Parathyroid adenoma (tissue), 2 donors: ENCODE data around the gene FIGN.

ENCODE experiments used
- H2AFZ ChIP-seq: fragments of 300-600 bp; sonication (generic); one replicate; pipeline ENCODE4 v1.7.0; 2017; ENCODE audit warnings: antibody characterized with exemption, mild to moderate bottlenecking
- H3K27ac ChIP-seq: fragments of 300-600 bp; sonication (generic); one replicate; pipeline ENCODE4 v1.7.0; 2017
- H3K27me3 ChIP-seq: fragments of 300-600 bp; sonication (generic); one replicate; pipeline ENCODE4 v1.7.0; 2017; ENCODE audit warnings: low read length; ENCODE audit not compliant: control insufficient read depth, insufficient read depth
- H3K36me3 ChIP-seq: fragments of 300-600 bp; sonication (generic); one replicate; pipeline ENCODE4 v1.7.0; 2017; ENCODE audit warnings: low read length; ENCODE audit not compliant: control insufficient read depth, insufficient read depth
- H3K4me1 ChIP-seq: fragments of 300-600 bp; sonication (generic); one replicate; pipeline ENCODE4 v1.7.0; 2017; ENCODE audit warnings: control low read depth
- H3K4me2 ChIP-seq: fragments of 300-600 bp; sonication (generic); one replicate; pipeline ENCODE4 v1.7.0; 2017; ENCODE audit warnings: low read length
- H3K4me3 ChIP-seq: fragments of 300-600 bp; sonication (generic); one replicate; pipeline ENCODE4 v1.7.0; 2017; ENCODE audit warnings: low read depth, low read length
- H3K79me2 ChIP-seq: fragments of 300-600 bp; sonication (generic); one replicate; pipeline ENCODE4 v1.7.0; 2017; ENCODE audit warnings: control low read depth
- H3K9ac ChIP-seq: fragments of 300-600 bp; sonication (generic); one replicate; pipeline ENCODE4 v1.7.0; 2017; ENCODE audit warnings: mild to moderate bottlenecking
- H3K9me3 ChIP-seq: fragments of 300-600 bp; sonication (generic); one replicate; pipeline ENCODE4 v1.7.0; 2017; ENCODE audit warnings: low read length; ENCODE audit not compliant: control insufficient read depth
- TF ChIP-seq, protein P1 (sequence below): fragments of 300-600 bp; sonication (generic); IDR thresholded peaks from one replicate; pipeline ENCODE4 v1.7.0; 2017; ENCODE audit warnings: antibody characterized with exemption, mild to moderate bottlenecking
- donor health status: primary hyperparathyroidism.

The FIGN gene

DNA sequence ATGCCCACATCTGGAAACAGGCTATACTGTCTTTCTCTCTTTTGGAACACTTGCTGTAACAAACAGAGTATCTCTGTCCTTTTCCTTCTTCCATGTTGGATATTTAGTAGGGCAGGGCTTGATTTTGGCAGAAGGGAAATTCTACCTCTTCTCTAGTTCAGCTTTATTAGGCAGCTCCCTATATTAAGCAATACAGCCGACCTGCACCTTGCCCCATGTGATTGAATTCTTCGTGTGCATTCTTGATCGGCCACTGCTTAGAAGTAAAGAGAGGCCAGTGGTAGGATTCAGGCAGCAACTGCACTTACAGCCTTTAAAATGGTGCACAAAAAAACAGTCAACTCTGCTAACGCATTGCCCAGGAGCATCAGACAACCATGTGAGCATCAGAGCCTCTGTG is 31.3 kb upstream of the FIGN start:
- Histone ChIP-seq H3K27ac (no peak overlapping the region), H3K27me3 (no peaks in the 10 kb centered on the region), H2AFZ (no peak overlapping the region), H3K9me3 (no peaks in the 10 kb centered on the region), H3K36me3 (no peaks in the 10 kb centered on the region), H3K4me3 (no peak overlapping the region), H3K9ac (no peak overlapping the region), H3K4me1 (no peaks in the 10 kb centered on the region), H3K79me2 (no peaks in the 10 kb centered on the region), H3K4me2 (no peak overlapping the region)
- TF ChIP-seq, protein P1, sequence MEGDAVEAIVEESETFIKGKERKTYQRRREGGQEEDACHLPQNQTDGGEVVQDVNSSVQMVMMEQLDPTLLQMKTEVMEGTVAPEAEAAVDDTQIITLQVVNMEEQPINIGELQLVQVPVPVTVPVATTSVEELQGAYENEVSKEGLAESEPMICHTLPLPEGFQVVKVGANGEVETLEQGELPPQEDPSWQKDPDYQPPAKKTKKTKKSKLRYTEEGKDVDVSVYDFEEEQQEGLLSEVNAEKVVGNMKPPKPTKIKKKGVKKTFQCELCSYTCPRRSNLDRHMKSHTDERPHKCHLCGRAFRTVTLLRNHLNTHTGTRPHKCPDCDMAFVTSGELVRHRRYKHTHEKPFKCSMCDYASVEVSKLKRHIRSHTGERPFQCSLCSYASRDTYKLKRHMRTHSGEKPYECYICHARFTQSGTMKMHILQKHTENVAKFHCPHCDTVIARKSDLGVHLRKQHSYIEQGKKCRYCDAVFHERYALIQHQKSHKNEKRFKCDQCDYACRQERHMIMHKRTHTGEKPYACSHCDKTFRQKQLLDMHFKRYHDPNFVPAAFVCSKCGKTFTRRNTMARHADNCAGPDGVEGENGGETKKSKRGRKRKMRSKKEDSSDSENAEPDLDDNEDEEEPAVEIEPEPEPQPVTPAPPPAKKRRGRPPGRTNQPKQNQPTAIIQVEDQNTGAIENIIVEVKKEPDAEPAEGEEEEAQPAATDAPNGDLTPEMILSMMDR: no peak

DNA sequence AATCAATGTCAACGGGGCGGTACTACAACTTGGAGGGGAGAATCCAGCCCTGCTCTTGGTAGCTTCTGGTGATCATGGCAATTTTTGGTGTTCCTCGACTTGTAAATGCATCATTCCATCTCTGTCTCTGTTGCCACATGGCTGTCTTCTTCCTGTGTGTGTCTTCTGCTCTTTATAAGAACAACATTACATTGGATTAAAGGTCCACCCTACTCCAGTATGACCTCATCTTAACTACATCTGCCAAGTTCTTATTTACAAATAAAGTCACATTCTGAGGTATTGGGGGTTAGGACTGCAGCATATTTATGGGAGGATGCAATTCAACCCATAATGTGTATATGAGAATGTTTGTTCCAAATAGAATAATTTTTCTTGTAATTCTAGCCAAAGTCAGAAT is 28.8 kb upstream of the FIGN start:
- H3K36me3 ChIP-seq: no peaks in the 10 kb centered on the region
- H3K9ac ChIP-seq: no peak overlapping the region
- TF ChIP-seq, protein P1: no peak
- H3K27me3 ChIP-seq: no peaks in the 10 kb centered on the region
- no peak overlapping the region for H3K4me3 ChIP-seq
- H2AFZ ChIP-seq: no peak overlapping the region
- no peaks in the 10 kb centered on the region for H3K79me2 ChIP-seq
- no peaks in the 10 kb centered on the region for H3K4me1 ChIP-seq
- no peak overlapping the region for H3K4me2 ChIP-seq
- H3K9me3 ChIP-seq: no peaks in the 10 kb centered on the region
- H3K27ac ChIP-seq: no peak overlapping the region

DNA sequence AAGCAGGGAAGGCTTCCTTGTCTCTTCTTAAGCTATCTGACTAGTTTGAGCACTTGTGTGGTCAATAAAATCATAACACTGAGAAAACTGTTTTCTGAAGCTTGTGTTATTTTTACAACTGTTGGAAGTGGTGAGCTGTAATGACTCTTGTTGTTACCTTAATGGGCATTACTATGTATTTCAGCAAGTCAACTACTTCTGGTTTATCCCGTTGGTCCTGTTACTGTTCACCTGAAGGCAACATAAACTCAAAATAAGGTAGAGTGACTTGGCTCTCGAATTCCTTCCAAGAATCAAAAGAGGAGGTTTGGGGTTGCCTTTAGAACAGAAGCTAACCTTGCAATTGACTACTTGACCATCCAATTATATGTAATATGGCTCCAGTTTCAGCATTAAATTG is 23.2 kb upstream of the FIGN start:
- Histone ChIP-seq H3K4me1 (no peaks in the 10 kb centered on the region), H3K4me2 (no peak overlapping the region), H3K9ac (no peak overlapping the region), H3K4me3 (no peak overlapping the region), H3K27me3 (no peaks in the 10 kb centered on the region), H3K36me3 (no peaks in the 10 kb centered on the region), H3K9me3 (no peaks in the 10 kb centered on the region), H3K27ac (no peak overlapping the region), H3K79me2 (no peaks in the 10 kb centered on the region), H2AFZ (no peak overlapping the region)
- TF ChIP-seq, protein P1: no peak

DNA sequence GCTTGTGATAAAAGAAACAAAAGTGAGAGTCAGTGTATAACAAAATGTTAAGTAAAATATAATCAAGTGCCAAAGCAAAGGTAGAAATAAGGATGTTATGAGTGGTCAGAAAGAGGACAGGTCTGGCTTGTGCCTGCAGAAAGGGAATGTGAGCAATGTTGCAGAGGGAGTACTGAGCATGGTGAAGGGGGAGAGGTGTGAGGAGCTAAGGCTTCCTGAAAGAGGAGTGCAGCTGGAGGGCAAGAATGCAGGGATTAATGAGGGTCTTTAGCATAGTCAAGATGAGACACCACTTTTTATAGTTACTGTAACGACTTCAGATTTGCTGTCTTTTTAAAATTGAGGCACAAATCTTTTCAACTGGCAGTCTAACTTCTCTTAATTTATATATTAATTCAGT is 22.0 kb upstream of the FIGN start:
- TF ChIP-seq, protein P1: no peak
- Histone ChIP-seq H3K36me3 (no peaks in the 10 kb centered on the region), H3K27me3 (no peaks in the 10 kb centered on the region), H3K4me3 (no peak overlapping the region), H3K4me2 (no peak overlapping the region), H3K27ac (no peak overlapping the region), H3K4me1 (no peaks in the 10 kb centered on the region), H3K9me3 (no peaks in the 10 kb centered on the region), H2AFZ (no peak overlapping the region), H3K79me2 (no peaks in the 10 kb centered on the region), H3K9ac (no peak overlapping the region)

DNA sequence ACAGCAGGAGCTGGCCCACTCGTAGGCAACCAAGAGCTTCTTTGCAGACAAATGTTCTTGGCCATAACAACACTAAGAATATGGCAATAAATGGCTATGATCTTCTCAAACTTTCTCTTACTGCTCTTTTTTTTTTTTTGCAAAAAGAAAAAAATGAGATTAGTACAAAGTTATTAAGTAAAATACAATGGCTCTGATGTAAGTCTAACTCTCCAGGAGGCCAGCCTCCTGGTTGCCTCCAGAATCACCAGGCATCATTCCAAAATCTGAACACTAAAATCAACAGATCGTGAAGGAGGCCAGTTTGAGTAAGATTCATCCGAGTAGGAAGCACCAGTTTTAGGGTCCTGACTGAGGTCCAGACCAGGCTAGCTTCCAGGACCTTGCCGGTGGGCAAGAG is 20.8 kb upstream of the FIGN start:
- H3K27ac ChIP-seq: no peak overlapping the region
- no peaks in the 10 kb centered on the region for H3K79me2 ChIP-seq
- H3K4me2 ChIP-seq: no peak overlapping the region
- no peak overlapping the region for H3K4me3 ChIP-seq
- H3K4me1 ChIP-seq: no peaks in the 10 kb centered on the region
- H2AFZ ChIP-seq: no peak overlapping the region
- H3K9me3 ChIP-seq: no peaks in the 10 kb centered on the region
- no peaks in the 10 kb centered on the region for H3K27me3 ChIP-seq
- no peaks in the 10 kb centered on the region for H3K36me3 ChIP-seq
- TF ChIP-seq, protein P1: no peak
- no peak overlapping the region for H3K9ac ChIP-seq
